Neural progenitor cell (in vitro differentiated cells): ENCODE data around the gene ARHGAP24. TPM values are rescaled to one million over a fixed set of nuclear protein-coding genes. Genes with fewer than 3 reads are reported as not detected.

Experiments used
- DNase-seq: peaks from one replicate; pipeline ENCODE4 v3.0.0-alpha.2; 2016; ENCODE audit warnings: low spot score
- H2AFZ ChIP-seq: fragments of 200-600 bp; sonication (generic); replicated peaks from 2 replicates; pipeline ENCODE4 v1.6.1; 2016; ENCODE audit warnings: antibody characterized with exemption
- H3F3A ChIP-seq: fragments of 200-600 bp; sonication (generic); 2 replicates; pipeline ENCODE4 v1.6.1; 2016; ENCODE audit warnings: antibody characterized with exemption, low read depth
- H3K27ac ChIP-seq: fragments of 200-600 bp; sonication (generic); 2 replicates; pipeline ENCODE4 v1.5.1; 2016; ENCODE audit warnings: mild to moderate bottlenecking
- H3K27me3 ChIP-seq: fragments of 200-600 bp; sonication (generic); 2 replicates; pipeline ENCODE4 v1.6.1; 2016; ENCODE audit warnings: mild to moderate bottlenecking, moderate library complexity
- H3K36me3 ChIP-seq: fragments of 200-600 bp; sonication (generic); 2 replicates; pipeline ENCODE4 v1.5.1; 2016
- H3K4me1 ChIP-seq: fragments of 200-600 bp; sonication (generic); 2 replicates; pipeline ENCODE4 v1.6.1; 2016; ENCODE audit warnings: mixed run types
- H3K4me2 ChIP-seq: fragments of 200-600 bp; sonication (generic); 2 replicates; pipeline ENCODE4 v1.6.1; 2016
- H3K4me3 ChIP-seq: fragments of 200-600 bp; sonication (generic); 2 replicates; pipeline ENCODE4 v1.5.1; 2016
- H3K79me2 ChIP-seq: fragments of 200-600 bp; sonication (generic); 2 replicates; pipeline ENCODE4 v1.6.1; 2016; ENCODE audit warnings: low read depth
- H3K9ac ChIP-seq: fragments of 200-600 bp; sonication (generic); 2 replicates; pipeline ENCODE4 v1.6.1; 2016
- H3K9me3 ChIP-seq: fragments of 200-600 bp; sonication (generic); 2 replicates; pipeline ENCODE4 v1.5.1; 2016; ENCODE audit warnings: low read depth
- H4K20me1 ChIP-seq: fragments of 200-600 bp; sonication (generic); 2 replicates; pipeline ENCODE4 v1.6.1; 2016; ENCODE audit warnings: low read depth
- H3K27ac Mint-ChIP-seq: 3 replicates; pipeline ENCODE4 v1.8.0; 2021; ENCODE audit warnings: mixed read lengths
- H3K27me3 Mint-ChIP-seq: 2 replicates; pipeline ENCODE4 v1.8.0; 2022; ENCODE audit warnings: low read depth, mild to moderate bottlenecking, inconsistent platforms, moderate library complexity, mixed read lengths; ENCODE audit not compliant: insufficient read depth
- H3K36me3 Mint-ChIP-seq: 3 replicates; pipeline ENCODE4 v1.8.0; 2021; ENCODE audit warnings: mixed read lengths
- H3K4me1 Mint-ChIP-seq: 3 replicates; pipeline ENCODE4 v1.8.0; 2021; ENCODE audit warnings: mixed read lengths
- H3K4me3 Mint-ChIP-seq: 3 replicates; pipeline ENCODE4 v1.8.0; 2021; ENCODE audit warnings: mild to moderate bottlenecking, moderate library complexity, mixed read lengths
- H3K9me3 Mint-ChIP-seq: 3 replicates; pipeline ENCODE4 v1.8.0; 2020; ENCODE audit warnings: mixed read lengths
- CTCF ChIP-seq: fragments of 200-600 bp; sonication (generic); IDR thresholded peaks from 2 replicates; pipeline ENCODE4 v1.5.1; 2017; ENCODE audit warnings: antibody characterized with exemption, mild to moderate bottlenecking
- EZH2 ChIP-seq: fragments of 200-600 bp; sonication (generic); IDR thresholded peaks from 2 replicates; pipeline ENCODE4 v1.6.1; 2017; ENCODE audit warnings: antibody characterized with exemption, mild to moderate bottlenecking, moderate library complexity
- EZH2phosphoT487 ChIP-seq: fragments of 200-600 bp; sonication (generic); IDR thresholded peaks from 2 replicates; pipeline ENCODE4 v1.6.1; 2017; ENCODE audit warnings: antibody characterized with exemption
- total RNA-seq: library from RNA; depleted of rRNA; stranded (reverse); fragments of >200 nt; gene quantifications from 2 replicates; pipeline ENCODE4 v1.2.3, GENCODE V29; 2015; ENCODE audit warnings: low replicate concordance

The ARHGAP24 gene
- total RNA-seq, 1 donor from 2014 or later, result 2.2 TPM

- Histone ChIP-seq H3K36me3 (no peaks in the 10 kb centered on the region), H3K4me1 (no peaks in the 10 kb centered on the region), H3K9me3 (no peaks in the 10 kb centered on the region), H4K20me1 (no peaks in the 10 kb centered on the region), H3K4me3 (no peak overlapping the region), H3K27ac (no peak overlapping the region), H3F3A (no peaks in the 10 kb centered on the region), H3K9ac (no peak overlapping the region), H2AFZ (no peak overlapping the region), H3K27me3 (no peaks in the 10 kb centered on the region), H3K79me2 (no peaks in the 10 kb centered on the region), H3K4me2 (no peak overlapping the region)
- no peak overlapping the region for H3K4me3 Mint-ChIP-seq
- no peaks in the 10 kb centered on the region for H3K27me3 Mint-ChIP-seq
- no peaks in the 10 kb centered on the region for H3K4me1 Mint-ChIP-seq
- H3K36me3 Mint-ChIP-seq, result peaks cover 1% of the 10 kb centered on the region
- no peak overlapping the region for H3K27ac Mint-ChIP-seq
- TF ChIP-seq EZH2phosphoT487, result no peak
- TF ChIP-seq CTCF, result no peak
- no peak for TF ChIP-seq EZH2
- peaks cover 2% of the 10 kb centered on the region for H3K9me3 Mint-ChIP-seq
- DNase-seq, result no peak
Observed at GRCh38 chr4:85496933-85497332, 22.0 kb downstream of the ARHGAP24 start.

GRCh38 chr4:85498068-85498733 lies 23.3 kb downstream of the ARHGAP24 start:
- DNase-seq, result no peak
- no peak overlapping the region for H3K4me2 ChIP-seq
- H3K4me1 Mint-ChIP-seq, result no peaks in the 10 kb centered on the region
- H3K4me3 ChIP-seq, result no peak overlapping the region
- H3K9ac ChIP-seq, result no peak overlapping the region
- H3K9me3 ChIP-seq, result no peaks in the 10 kb centered on the region
- H3K4me1 ChIP-seq, result no peaks in the 10 kb centered on the region
- no peaks in the 10 kb centered on the region for H4K20me1 ChIP-seq
- H3K27me3 ChIP-seq, result no peaks in the 10 kb centered on the region
- H3K36me3 Mint-ChIP-seq, result peaks cover 1% of the 10 kb centered on the region
- peaks cover 2% of the 10 kb centered on the region for H3K9me3 Mint-ChIP-seq
- no peaks in the 10 kb centered on the region for H3K36me3 ChIP-seq
- no peak overlapping the region for H2AFZ ChIP-seq
- no peak for TF ChIP-seq EZH2
- TF ChIP-seq EZH2phosphoT487, result no peak
- TF ChIP-seq CTCF, result no peak
- no peak overlapping the region for H3K27ac ChIP-seq
- H3F3A ChIP-seq, result no peaks in the 10 kb centered on the region
- H3K27ac Mint-ChIP-seq, result no peak overlapping the region
- H3K79me2 ChIP-seq, result no peaks in the 10 kb centered on the region
- H3K27me3 Mint-ChIP-seq, result no peaks in the 10 kb centered on the region
- no peak overlapping the region for H3K4me3 Mint-ChIP-seq

- no peak overlapping the region for H2AFZ ChIP-seq
- H3K9ac ChIP-seq, result no peak overlapping the region
- no peak overlapping the region for H3K4me3 Mint-ChIP-seq
- H3K4me1 Mint-ChIP-seq, result no peaks in the 10 kb centered on the region
- H3K36me3 Mint-ChIP-seq, result peaks cover 1% of the 10 kb centered on the region
- peaks cover 6% of the 10 kb centered on the region for H3K9me3 Mint-ChIP-seq
- no peaks in the 10 kb centered on the region for H4K20me1 ChIP-seq
- no peak for TF ChIP-seq CTCF
- no peak for TF ChIP-seq EZH2phosphoT487
- no peak for TF ChIP-seq EZH2
- H3K4me2 ChIP-seq, result no peak overlapping the region
- no peaks in the 10 kb centered on the region for H3K27me3 ChIP-seq
- DNase-seq, result no peak
- no peaks in the 10 kb centered on the region for H3K36me3 ChIP-seq
- H3K79me2 ChIP-seq, result no peaks in the 10 kb centered on the region
- H3K27me3 Mint-ChIP-seq, result no peaks in the 10 kb centered on the region
- H3K27ac Mint-ChIP-seq, result no peak overlapping the region
- H3F3A ChIP-seq, result no peaks in the 10 kb centered on the region
- no peak overlapping the region for H3K27ac ChIP-seq
- no peaks in the 10 kb centered on the region for H3K9me3 ChIP-seq
- H3K4me3 ChIP-seq, result no peak overlapping the region
- H3K4me1 ChIP-seq, result no peaks in the 10 kb centered on the region
Observed at GRCh38 chr4:85499573-85499972, 24.6 kb downstream of the ARHGAP24 start.
